HL-60 (cell line): ENCODE results near the gene RNF121.

ENCODE experiments used
- DNase-seq, 2 experiments: peaks; one replicate each; pipeline ENCODE4 v3.0.0-alpha.2; 2010 to 2020; ENCODE audit warnings: low read depth in 1 of 2, low spot score in 1 of 2
- H3K27ac ChIP-seq: fragments of 250-450 bp; sonication (Bioruptor Pico); replicated peaks from 2 replicates; pipeline ENCODE4 v1.5.1; 2020; ENCODE audit warnings: mild to moderate bottlenecking, moderate library complexity
- H3K27me3 ChIP-seq: fragments of 250-450 bp; sonication (Bioruptor Pico); 2 replicates; pipeline ENCODE4 v1.5.1; 2021; ENCODE audit warnings: mild to moderate bottlenecking, moderate library complexity; ENCODE audit not compliant: insufficient read depth, poor library complexity, severe bottlenecking
- H3K4me3 ChIP-seq: replicated peaks from 2 replicates; pipeline ENCODE4 v1.5.1; 2011; ENCODE audit warnings: mild to moderate bottlenecking, control low read depth, low read length; ENCODE audit not compliant: insufficient read depth
- CTCF ChIP-seq: IDR thresholded peaks from one replicate; pipeline ENCODE4 v1.5.1; 2011; ENCODE audit warnings: low read length, control low read depth, inconsistent platforms; ENCODE audit not compliant: insufficient read depth
- GABPA ChIP-seq: IDR thresholded peaks from 2 replicates; pipeline ENCODE4 v1.6.1; 2012; ENCODE audit warnings: low read depth
- POLR2AphosphoS5 ChIP-seq: IDR thresholded peaks from 2 replicates; pipeline ENCODE4 v1.6.1; 2012; ENCODE audit warnings: low read depth
- REST ChIP-seq: IDR thresholded peaks from 2 replicates; pipeline ENCODE4 v1.6.1; 2012; ENCODE audit warnings: low read depth; ENCODE audit not compliant: insufficient replicate concordance
- SPI1 ChIP-seq: IDR thresholded peaks from 2 replicates; pipeline ENCODE4 v1.6.1; 2012; ENCODE audit warnings: low read depth, mild to moderate bottlenecking, borderline replicate concordance

Gene RNF121

GRCh38 chr11:71971680-71972079 is 42.8 kb downstream of the RNF121 start:
- no peak overlapping the region for H3K4me3 ChIP-seq
- TF ChIP-seq POLR2AphosphoS5 (no peak), CTCF (no peak), GABPA (no peak), SPI1 (no peak), REST (no peak)
- H3K27me3 ChIP-seq = no peaks in the 10 kb centered on the region
- no peak overlapping the region for H3K27ac ChIP-seq
- no peak for DNase-seq

- DNase-seq = no peak
- no peak for TF ChIP-seq SPI1
- TF ChIP-seq CTCF = no peak
- TF ChIP-seq GABPA = no peak
- no peak for TF ChIP-seq POLR2AphosphoS5
- no peak for TF ChIP-seq REST
- no peaks in the 10 kb centered on the region for H3K27me3 ChIP-seq
- H3K4me3 ChIP-seq = no peak overlapping the region
- no peak overlapping the region; the same call in 1 of the 2 replicates for H3K27ac ChIP-seq
Observed at GRCh38 chr11:71976551-71976950, 47.7 kb downstream of the RNF121 start.

- Histone ChIP-seq H3K27ac (no peak overlapping the region; the same call in 1 of the 2 replicates), H3K27me3 (no peaks in the 10 kb centered on the region), H3K4me3 (no peak overlapping the region)
- no peak for DNase-seq
- TF ChIP-seq CTCF (no peak), REST (no peak), GABPA (no peak), POLR2AphosphoS5 (no peak), SPI1 (no peak)
Observed at GRCh38 chr11:71977090-71977489, 48.2 kb downstream of the RNF121 start.
